ENCODE measurements around the gene ABHD11. TPM values are rescaled to one million over a fixed set of nuclear protein-coding genes. Genes with fewer than 3 reads are reported as not detected.

ABHD11 gene
- total and polyA plus RNA-seq, 4 donors: 11.2 to 32.5 (median 13.3) TPM

DNA sequence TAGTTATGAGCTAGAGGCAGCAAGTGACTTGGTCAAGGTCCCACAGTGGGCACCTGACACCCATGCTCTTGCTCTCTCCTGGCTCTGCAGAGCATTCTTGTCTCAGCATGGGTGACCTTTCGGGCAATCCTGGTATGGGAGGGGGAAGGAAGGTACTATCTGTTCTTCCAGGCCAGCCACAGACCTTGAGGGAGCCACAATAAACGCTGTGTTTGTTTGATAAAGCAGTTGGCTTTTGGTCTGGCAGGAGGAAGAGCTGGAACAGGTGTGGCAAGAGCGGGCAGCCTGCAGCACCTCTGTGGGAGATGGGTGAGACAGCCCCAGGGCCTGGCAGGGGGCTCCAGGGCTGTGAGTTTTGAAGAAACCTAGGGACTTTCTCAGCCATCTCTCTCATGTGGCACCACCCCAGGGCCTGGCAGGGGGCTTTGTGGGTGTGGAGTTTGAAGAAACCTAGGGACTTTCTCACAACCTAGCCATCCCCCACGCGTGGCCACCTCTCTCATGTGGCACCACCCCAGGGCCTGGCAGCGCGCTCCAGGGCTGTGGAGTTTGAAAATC, 20.1 kb upstream of the ABHD11 start:
- 86 to 94% methylated on average over 7 of the region's 7 CpGs for WGBS, 2 donors
- intact Hi-C loops (cut with DNase I): no loop called here
- ATAC-seq (ENCODE audit: low FRiP score): no peak

DNA sequence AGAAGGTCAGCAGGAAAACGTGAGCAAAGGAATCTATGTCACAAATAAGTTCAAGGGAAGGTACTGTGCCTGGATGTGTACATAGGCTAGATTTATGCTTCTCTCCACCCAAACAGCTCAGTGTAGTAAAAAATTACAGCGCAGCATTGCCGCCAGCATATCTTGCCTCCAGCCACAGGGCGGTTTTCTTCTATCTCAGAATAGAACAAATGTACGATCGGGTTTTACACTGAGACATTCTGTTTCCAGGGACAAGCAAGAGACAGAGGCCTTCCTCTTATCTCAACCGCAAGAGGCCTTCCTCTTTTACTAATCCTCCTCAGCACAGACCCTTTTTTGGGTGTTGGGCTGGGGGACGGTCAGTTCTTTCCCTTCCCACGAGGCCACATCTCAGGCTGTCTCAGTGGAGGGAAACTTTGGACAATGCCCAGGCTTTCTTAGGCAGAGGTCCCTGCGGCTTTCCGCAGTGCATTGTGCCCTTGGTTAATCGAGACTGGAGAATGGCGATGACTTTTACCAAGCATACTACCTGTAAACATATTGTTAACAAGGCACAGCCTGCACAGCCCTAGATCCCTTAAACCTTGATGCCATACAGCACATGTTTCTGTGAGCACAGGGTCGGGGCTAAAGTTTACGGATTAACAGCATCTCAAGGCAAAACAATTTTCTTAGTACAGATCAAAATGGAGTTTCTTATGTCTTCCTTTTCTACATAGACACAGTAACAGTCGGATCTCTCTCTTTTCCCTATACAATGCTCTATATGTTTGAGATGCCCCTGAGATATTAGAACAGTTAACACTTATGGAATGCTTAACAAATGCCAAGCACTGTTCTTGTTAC, 11.6 kb upstream of the ABHD11 start:
- ATAC-seq (ENCODE audit: low FRiP score): no peak
- 87 to 88% methylated on average over 16 of the region's 16 CpGs for WGBS, 2 donors
- Histone ChIP-seq H3K27ac (ENCODE audit: low read depth in 1 of 2, low read length in 2 of 2) (no peak overlapping the region), H3K4me3 (ENCODE audit: low read length in 2 of 2) (no peak overlapping the region), H3K36me3 (ENCODE audit: control insufficient read depth in 1 of 2, insufficient read depth in 2 of 2, low read length in 1 of 2) (no peaks in the 10 kb centered on the region), H3K4me1 (ENCODE audit: control insufficient read depth in 1 of 2, insufficient read depth in 2 of 2, low read length in 2 of 2) (no peaks in the 10 kb centered on the region), H3K27me3 (ENCODE audit: control insufficient read depth in 1 of 2, insufficient read depth in 2 of 2, low read length in 1 of 2) (no peaks in the 10 kb centered on the region), H3K9me3 (ENCODE audit: control insufficient read depth, low read length) (no peaks in the 10 kb centered on the region)
- intact Hi-C loops (cut with DNase I): no loop called here
- DNase-seq: no peak

More for the DNA sequence above, 20.1 kb upstream of the ABHD11 start:
- H3K4me1 ChIP-seq (ENCODE audit: control insufficient read depth in 1 of 2, insufficient read depth in 2 of 2, low read length in 2 of 2): no peaks in the 10 kb centered on the region
- no peak for DNase-seq
- no peak overlapping the region for H3K4me3 ChIP-seq (ENCODE audit: low read length in 2 of 2)
- H3K36me3 ChIP-seq (ENCODE audit: control insufficient read depth in 1 of 2, insufficient read depth in 2 of 2, low read length in 1 of 2): no peaks in the 10 kb centered on the region
- H3K9me3 ChIP-seq (ENCODE audit: control insufficient read depth, low read length): no peaks in the 10 kb centered on the region
- H3K27ac ChIP-seq (ENCODE audit: low read depth in 1 of 2, low read length in 2 of 2): no peak overlapping the region
- H3K27me3 ChIP-seq (ENCODE audit: control insufficient read depth in 1 of 2, insufficient read depth in 2 of 2, low read length in 1 of 2): no peaks in the 10 kb centered on the region

DNA sequence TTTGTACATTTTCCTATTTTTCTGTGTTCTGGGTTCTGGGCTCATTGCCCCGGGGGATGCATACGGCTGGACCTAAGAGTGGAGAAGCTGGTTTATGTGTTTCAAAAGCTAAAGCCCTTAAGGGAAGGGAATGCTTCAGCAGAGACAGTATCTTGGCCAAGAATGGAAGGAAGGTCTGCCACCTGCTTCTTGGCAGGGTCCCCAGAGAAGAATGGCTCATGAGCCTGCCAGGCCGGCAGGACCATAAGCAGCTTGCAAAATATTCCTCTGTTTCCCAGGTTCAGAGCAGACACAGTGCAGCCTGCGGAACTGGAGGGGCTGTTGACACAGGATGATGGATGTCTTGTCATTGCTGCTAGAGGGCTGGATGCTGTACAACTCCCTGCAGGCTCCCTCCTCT, 7.8 kb upstream of the ABHD11 start:
- no peaks in the 10 kb centered on the region for H3K36me3 ChIP-seq (ENCODE audit: control insufficient read depth in 1 of 2, insufficient read depth in 2 of 2, low read length in 1 of 2)
- H3K27me3 ChIP-seq (ENCODE audit: control insufficient read depth in 1 of 2, insufficient read depth in 2 of 2, low read length in 1 of 2): no peaks in the 10 kb centered on the region
- intact Hi-C loops (cut with DNase I): no loop called here
- WGBS, 2 donors: 8 to 14% methylated on average over 4 of the region's 4 CpGs
- DNase-seq (no peak), ATAC-seq (ENCODE audit: low FRiP score) (no peak)
- H3K27ac ChIP-seq (ENCODE audit: low read depth in 1 of 2, low read length in 2 of 2): peak overlapping the region in 1 of 2 donors; percentile 38
- no peaks in the 10 kb centered on the region for H3K4me1 ChIP-seq (ENCODE audit: control insufficient read depth in 1 of 2, insufficient read depth in 2 of 2, low read length in 2 of 2)
- no peaks in the 10 kb centered on the region for H3K9me3 ChIP-seq (ENCODE audit: control insufficient read depth, low read length)
- no peak overlapping the region for H3K4me3 ChIP-seq (ENCODE audit: low read length in 2 of 2)

- peak; percentile 57 to 80 for DNase-seq
These were observed 4.4 kb upstream of the ABHD11 start for GRCh38 chr7:73742753-73743641.

GRCh38 chr7:73742338-73742752, 3.7 kb upstream of the ABHD11 start:
- Histone ChIP-seq H3K27me3 (ENCODE audit: control insufficient read depth in 1 of 2, insufficient read depth in 2 of 2, low read length in 1 of 2) (no peaks in the 10 kb centered on the region), H3K36me3 (ENCODE audit: control insufficient read depth in 1 of 2, insufficient read depth in 2 of 2, low read length in 1 of 2) (no peaks in the 10 kb centered on the region), H3K27ac (ENCODE audit: low read depth in 1 of 2, low read length in 2 of 2) (no peak overlapping the region), H3K4me1 (ENCODE audit: control insufficient read depth in 1 of 2, insufficient read depth in 2 of 2, low read length in 2 of 2) (no peaks in the 10 kb centered on the region), H3K9me3 (ENCODE audit: control insufficient read depth, low read length) (no peaks in the 10 kb centered on the region), H3K4me3 (ENCODE audit: low read length in 2 of 2) (no peak overlapping the region)
- 64 to 72% methylated on average over 7 of the region's 7 CpGs for WGBS, 2 donors
- intact Hi-C loops (cut with DNase I): loop anchor here in 1 of 2 donors (5.0 kb wide), 1 partner anchor 100 kb away; the partner anchor contains the start of gene METTL27
- ATAC-seq (ENCODE audit: low FRiP score) (no peak), DNase-seq (no peak)

More at GRCh38 chr7:73742753-73743641, 4.4 kb upstream of the ABHD11 start:
- WGBS, 2 donors: 49 to 55% methylated on average over 35 of the region's 35 CpGs
- Histone ChIP-seq H3K27me3 (ENCODE audit: control insufficient read depth in 1 of 2, insufficient read depth in 2 of 2, low read length in 1 of 2) (no peaks in the 10 kb centered on the region), H3K36me3 (ENCODE audit: control insufficient read depth in 1 of 2, insufficient read depth in 2 of 2, low read length in 1 of 2) (no peaks in the 10 kb centered on the region), H3K27ac (ENCODE audit: low read depth in 1 of 2, low read length in 2 of 2) (no peak overlapping the region), H3K4me3 (ENCODE audit: low read length in 2 of 2) (no peak overlapping the region), H3K9me3 (ENCODE audit: control insufficient read depth, low read length) (no peaks in the 10 kb centered on the region), H3K4me1 (ENCODE audit: control insufficient read depth in 1 of 2, insufficient read depth in 2 of 2, low read length in 2 of 2) (no peaks in the 10 kb centered on the region)
- no peak for ATAC-seq (ENCODE audit: low FRiP score)
- intact Hi-C loops (cut with DNase I): loop anchor here in 1 of 2 donors (5.0 kb wide), 1 partner anchor 99 kb away; the partner anchor contains the start of gene METTL27

- Histone ChIP-seq H3K4me1 (ENCODE audit: control insufficient read depth in 1 of 2, insufficient read depth in 2 of 2, low read length in 2 of 2) (no peaks in the 10 kb centered on the region), H3K36me3 (ENCODE audit: control insufficient read depth in 1 of 2, insufficient read depth in 2 of 2, low read length in 1 of 2) (no peaks in the 10 kb centered on the region), H3K4me3 (ENCODE audit: low read length in 2 of 2) (no peak overlapping the region), H3K27me3 (ENCODE audit: control insufficient read depth in 1 of 2, insufficient read depth in 2 of 2, low read length in 1 of 2) (no peaks in the 10 kb centered on the region), H3K9me3 (ENCODE audit: control insufficient read depth, low read length) (no peaks in the 10 kb centered on the region), H3K27ac (ENCODE audit: low read depth in 1 of 2, low read length in 2 of 2) (no peak overlapping the region)
- 94 to 96% methylated on average over 5 of the region's 5 CpGs for WGBS, 2 donors
- DNase-seq: no peak
- intact Hi-C loops (cut with DNase I): loop anchor here in 1 of 2 donors (5.0 kb wide), 1 partner anchor 101 kb away; the partner anchor contains the start of gene METTL27
- ATAC-seq (ENCODE audit: low FRiP score): no peak
These were observed 3.0 kb upstream of the ABHD11 start for GRCh38 chr7:73741600-73741999.

GRCh38 chr7:73740771-73741170, 2.2 kb upstream of the ABHD11 start:
- peaks cover 0 to 2% of the 10 kb centered on the region in 2 donors for H3K36me3 ChIP-seq (ENCODE audit: control insufficient read depth in 1 of 2, insufficient read depth in 2 of 2, low read length in 1 of 2)
- H3K9me3 ChIP-seq (ENCODE audit: control insufficient read depth, low read length): no peaks in the 10 kb centered on the region
- intact Hi-C loops (cut with DNase I): loop anchor here in 1 of 2 donors (5.0 kb wide), 1 partner anchor 102 kb away; the partner anchor contains the start of gene METTL27
- WGBS, 2 donors: 81 to 85% methylated on average over 5 of the region's 5 CpGs
- no peak for DNase-seq
- H3K4me3 ChIP-seq (ENCODE audit: low read length in 2 of 2): no peak overlapping the region
- ATAC-seq (ENCODE audit: low FRiP score): no peak
- no peaks in the 10 kb centered on the region for H3K4me1 ChIP-seq (ENCODE audit: control insufficient read depth in 1 of 2, insufficient read depth in 2 of 2, low read length in 2 of 2)
- H3K27ac ChIP-seq (ENCODE audit: low read depth in 1 of 2, low read length in 2 of 2): no peak overlapping the region
- no peaks in the 10 kb centered on the region for H3K27me3 ChIP-seq (ENCODE audit: control insufficient read depth in 1 of 2, insufficient read depth in 2 of 2, low read length in 1 of 2)

GRCh38 chr7:73740212-73740611, 1.6 kb upstream of the ABHD11 start:
- intact Hi-C loops (cut with DNase I): loop anchor here in 1 of 2 donors (5.0 kb wide), 1 partner anchor 102 kb away; the partner anchor contains the start of gene METTL27
- H3K27me3 ChIP-seq (ENCODE audit: control insufficient read depth in 1 of 2, insufficient read depth in 2 of 2, low read length in 1 of 2): no peaks in the 10 kb centered on the region
- H3K4me1 ChIP-seq (ENCODE audit: control insufficient read depth in 1 of 2, insufficient read depth in 2 of 2, low read length in 2 of 2): no peaks in the 10 kb centered on the region
- no peak overlapping the region for H3K27ac ChIP-seq (ENCODE audit: low read depth in 1 of 2, low read length in 2 of 2)
- no peak for DNase-seq
- no peak for ATAC-seq (ENCODE audit: low FRiP score)
- no peaks in the 10 kb centered on the region for H3K9me3 ChIP-seq (ENCODE audit: control insufficient read depth, low read length)
- H3K4me3 ChIP-seq (ENCODE audit: low read length in 2 of 2): no peak overlapping the region
- WGBS, 2 donors: 91 to 92% methylated on average over 7 of the region's 7 CpGs
- peaks cover 0 to 2% of the 10 kb centered on the region in 2 donors for H3K36me3 ChIP-seq (ENCODE audit: control insufficient read depth in 1 of 2, insufficient read depth in 2 of 2, low read length in 1 of 2)
